Epithelial cell of proximal tubule (primary cell): ENCODE results near the gene FCRL5. TPM values are rescaled to one million over a fixed set of nuclear protein-coding genes. Genes with fewer than 3 reads are reported as not detected.
A peak's percentile ranks its signal among the peaks of the same experiment; 100 is the strongest.
"Not testable (repeated sequence)": the region's sequence is repeated elsewhere in the genome, so short reads cannot be mapped to it uniquely, and the experiment has no call there.

Experiments
- DNase-seq: peaks from one replicate; pipeline ENCODE4 v3.0.0-alpha.2; 2011; ENCODE audit warnings: low read depth
- H3K4me3 ChIP-seq: 2 replicates; pipeline ENCODE4 v1.5.1; 2011; ENCODE audit warnings: low read depth, mild to moderate bottlenecking, low read length
- CTCF ChIP-seq: conservative IDR thresholded peaks from 2 replicates; pipeline ENCODE4 v1.5.1; 2012; ENCODE audit warnings: low read depth, mild to moderate bottlenecking, low read length
- total RNA-seq: library from RNA; depleted of rRNA; stranded (reverse); fragments of >200 nt; gene quantifications from 2 replicates; pipeline ENCODE4 v1.2.3, GENCODE V29; 2015

Gene FCRL5
- total RNA-seq, 1 donor from 2014 or later: not detected

- DNase-seq: no peak
- no peak overlapping the region for H3K4me3 ChIP-seq
- peak; percentile 82 for TF ChIP-seq CTCF
Observed at GRCh38 chr1:157490467-157491165, 61.7 kb downstream of the FCRL5 start.

GRCh38 chr1:157488156-157488555 lies 64.2 kb downstream of the FCRL5 start:
- no peak for DNase-seq
- H3K4me3 ChIP-seq: no peak overlapping the region
- no peak for TF ChIP-seq CTCF

GRCh38 chr1:157487504-157487903 lies 64.8 kb downstream of the FCRL5 start:
- no peak for DNase-seq
- TF ChIP-seq CTCF: no peak
- no peak overlapping the region for H3K4me3 ChIP-seq

GRCh38 chr1:157487096-157487495 lies 65.2 kb downstream of the FCRL5 start:
- no peak overlapping the region for H3K4me3 ChIP-seq
- no peak for DNase-seq
- TF ChIP-seq CTCF: no peak

- not testable (repeated sequence) for DNase-seq, H3K4me3 ChIP-seq
Observed at GRCh38 chr1:157486400-157486799, 65.9 kb downstream of the FCRL5 start.

GRCh38 chr1:157485793-157486192 lies 66.5 kb downstream of the FCRL5 start:
- no peak overlapping the region for H3K4me3 ChIP-seq
- TF ChIP-seq CTCF: no peak
- no peak for DNase-seq

GRCh38 chr1:157484573-157484972 lies 67.7 kb downstream of the FCRL5 start:
- no peak for TF ChIP-seq CTCF
- DNase-seq: no peak
- H3K4me3 ChIP-seq: no peak overlapping the region
